Mesendoderm (in vitro differentiated cells): ENCODE data around the gene EXOC6.

ENCODE experiments used
- DNase-seq: peaks from one replicate; pipeline ENCODE4 v3.0.0; 2013
- H2AK5ac ChIP-seq: 2 replicates; pipeline ENCODE4 v1.6.1; 2013; ENCODE audit warnings: low read length, inconsistent platforms
- H2BK120ac ChIP-seq: 2 replicates; pipeline ENCODE4 v1.6.1; 2013; ENCODE audit warnings: low read depth, mild to moderate bottlenecking, low read length, moderate library complexity, mixed read lengths
- H2BK15ac ChIP-seq: replicated peaks from 2 replicates; pipeline ENCODE4 v1.6.1; 2013; ENCODE audit warnings: low read depth, mild to moderate bottlenecking, moderate library complexity
- H2BK5ac ChIP-seq: 2 replicates; pipeline ENCODE4 v1.6.1; 2013; ENCODE audit warnings: low read length, inconsistent platforms
- H3K18ac ChIP-seq: 2 replicates; pipeline ENCODE4 v1.6.1; 2013; ENCODE audit warnings: mild to moderate bottlenecking, low read length, mixed read lengths
- H3K23ac ChIP-seq: one replicate; pipeline ENCODE4 v1.6.1; 2013; ENCODE audit warnings: low read length
- H3K27ac ChIP-seq: 2 replicates; pipeline ENCODE4 v1.5.1; 2013; ENCODE audit warnings: low read depth, mild to moderate bottlenecking, inconsistent platforms, low read length, moderate library complexity
- H3K27me3 ChIP-seq: 2 replicates; pipeline ENCODE4 v1.6.1; 2013; ENCODE audit warnings: low read length, control low read depth, mild to moderate bottlenecking, inconsistent platforms; ENCODE audit not compliant: insufficient read depth, poor library complexity
- H3K36me3 ChIP-seq: 2 replicates; pipeline ENCODE4 v1.6.1; 2013; ENCODE audit warnings: low read length, inconsistent platforms; ENCODE audit not compliant: control insufficient read depth, insufficient read depth
- H3K4ac ChIP-seq: one replicate; pipeline ENCODE4 v1.6.1; 2013; ENCODE audit warnings: low read depth, mild to moderate bottlenecking, low read length, moderate library complexity
- H3K4me1 ChIP-seq: 2 replicates; pipeline ENCODE4 v1.6.1; 2013; ENCODE audit warnings: low read depth, low read length, inconsistent platforms; ENCODE audit not compliant: control insufficient read depth
- H3K4me2 ChIP-seq: 2 replicates; pipeline ENCODE4 v1.6.1; 2013; ENCODE audit warnings: low read length
- H3K4me3 ChIP-seq: 2 replicates; pipeline ENCODE4 v1.5.1; 2013; ENCODE audit warnings: mild to moderate bottlenecking, low read length
- H3K56ac ChIP-seq: one replicate; pipeline ENCODE4 v1.6.1; 2013; ENCODE audit warnings: low read length
- H3K79me1 ChIP-seq: 2 replicates; pipeline ENCODE4 v1.6.1; 2013; ENCODE audit warnings: low read length, inconsistent platforms
- H3K79me2 ChIP-seq: 2 replicates; pipeline ENCODE4 v1.6.1; 2013; ENCODE audit warnings: mild to moderate bottlenecking, low read length; ENCODE audit not compliant: control insufficient read depth, insufficient read depth
- H3K9ac ChIP-seq: 2 replicates; pipeline ENCODE4 v1.6.1; 2013; ENCODE audit warnings: low read length, inconsistent platforms
- H4K5ac ChIP-seq: one replicate; pipeline ENCODE4 v1.6.1; 2013; ENCODE audit warnings: low read length
- H4K8ac ChIP-seq: one replicate; pipeline ENCODE4 v1.6.1; 2013; ENCODE audit warnings: low read depth, mild to moderate bottlenecking, control low read depth, low read length, moderate library complexity
- WGBS: extraction: QIAGEN DNeasy Blood & Tissue Kit; methylation state at CpG from one replicate; pipeline ENCODE4 v1.1.7; 2013; ENCODE audit warnings: low lambda C conversion rate, missing lambda C conversion rate; ENCODE audit not compliant: insufficient coverage; ENCODE audit errors: extremely low coverage; 5-methylcytosine and 5-hydroxymethylcytosine counted together

The EXOC6 gene

GRCh38 chr10:93081834-93082233, 233.5 kb downstream of the EXOC6 start:
- H3K4me2 ChIP-seq: no peak overlapping the region

GRCh38 chr10:93083743-93084539, 235.6 kb downstream of the EXOC6 start:
- Histone ChIP-seq H3K4me3 (no peak overlapping the region), H3K4me1 (peaks cover 4% of the 10 kb centered on the region), H3K27ac (no peak overlapping the region), H4K5ac (no peak overlapping the region), H3K4me2 (no peak overlapping the region), H4K8ac (no peak overlapping the region), H3K9ac (no peak overlapping the region), H3K23ac (no peak overlapping the region), H3K56ac (no peak overlapping the region), H2BK5ac (no peak overlapping the region), H3K4ac (no peak overlapping the region), H2AK5ac (no peak overlapping the region), H3K27me3 (no peaks in the 10 kb centered on the region), H2BK15ac (no peak overlapping the region), H3K79me1 (no peaks in the 10 kb centered on the region), H3K36me3 (no peaks in the 10 kb centered on the region), H2BK120ac (no peak overlapping the region), H3K79me2 (no peaks in the 10 kb centered on the region), H3K18ac (no peak overlapping the region)
- WGBS: no CpG with 5 or more reads among the region's 7 CpGs
- no peak for DNase-seq

More at GRCh38 chr10:93081834-93082233, 233.5 kb downstream of the EXOC6 start:
- Histone ChIP-seq H2BK15ac (no peak overlapping the region), H3K4ac (peak overlapping the region; percentile 73), H3K9ac (no peak overlapping the region), H2BK5ac (peak overlapping the region; percentile 10), H4K8ac (no peak overlapping the region), H3K18ac (peak overlapping the region; percentile 55), H2AK5ac (peak overlapping the region; percentile 74), H2BK120ac (peak overlapping the region; percentile 7), H3K79me1 (no peaks in the 10 kb centered on the region), H3K56ac (peak overlapping the region; percentile 43), H3K4me3 (no peak overlapping the region), H3K27me3 (no peaks in the 10 kb centered on the region), H3K27ac (no peak overlapping the region), H3K79me2 (no peaks in the 10 kb centered on the region), H4K5ac (no peak overlapping the region), H3K36me3 (no peaks in the 10 kb centered on the region), H3K4me1 (no peaks in the 10 kb centered on the region), H3K23ac (no peak overlapping the region)
- WGBS: no CpG with 5 or more reads among the region's 10 CpGs
- DNase-seq: no peak

DNA sequence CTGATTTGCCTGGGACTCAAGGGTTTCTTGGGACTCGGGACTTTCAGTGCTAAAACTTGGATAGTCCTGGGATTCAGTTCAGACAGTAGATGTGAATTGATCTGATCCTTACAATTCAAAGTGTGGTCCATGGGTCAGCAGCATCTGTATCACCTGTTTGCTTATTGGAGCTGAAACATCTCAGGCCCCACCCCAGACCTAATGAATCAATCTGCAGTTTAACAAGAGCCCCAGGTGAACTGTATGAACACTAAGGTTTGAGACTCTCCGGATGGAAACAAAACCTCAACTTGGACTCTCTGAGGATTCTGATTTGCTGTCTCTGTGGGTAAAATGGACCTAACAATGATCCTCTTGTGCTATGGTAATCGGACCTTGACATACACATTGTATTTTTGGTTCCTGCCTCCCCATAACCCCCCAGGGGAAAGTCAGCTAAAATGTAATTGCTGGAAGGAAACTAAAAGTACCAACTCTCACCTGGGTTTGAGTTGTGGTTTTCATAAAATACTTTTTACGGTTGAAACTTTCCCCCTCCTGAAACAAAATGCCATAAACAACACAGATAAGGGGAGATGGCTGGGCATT, 237.0 kb downstream of the EXOC6 start:
- Histone ChIP-seq H2BK120ac (no peak overlapping the region), H2BK5ac (no peak overlapping the region)
- WGBS: no CpG with 5 or more reads among the region's 4 CpGs

GRCh38 chr10:93086289-93086688, 238.0 kb downstream of the EXOC6 start:
- no CpG with 5 or more reads among the region's 6 CpGs for WGBS
- no peak for DNase-seq

More for the DNA sequence above, 237.0 kb downstream of the EXOC6 start:
- no peaks in the 10 kb centered on the region for H3K36me3 ChIP-seq
- no peak overlapping the region for H3K4me2 ChIP-seq
- H3K79me1 ChIP-seq: no peaks in the 10 kb centered on the region
- no peak overlapping the region for H3K4me3 ChIP-seq
- peaks cover 4% of the 10 kb centered on the region for H3K4me1 ChIP-seq
- no peaks in the 10 kb centered on the region for H3K27me3 ChIP-seq
- H3K23ac ChIP-seq: no peak overlapping the region
- peak overlapping the region; percentile 8 for H2AK5ac ChIP-seq
- H3K27ac ChIP-seq: no peak overlapping the region
- no peak overlapping the region for H3K9ac ChIP-seq
- H3K56ac ChIP-seq: peak overlapping the region; percentile 26
- H4K5ac ChIP-seq: no peak overlapping the region
- H2BK15ac ChIP-seq: no peak overlapping the region
- no peaks in the 10 kb centered on the region for H3K79me2 ChIP-seq
- no peak overlapping the region for H4K8ac ChIP-seq
- peak overlapping the region; percentile 25 for H3K18ac ChIP-seq
- H3K4ac ChIP-seq: no peak overlapping the region
- DNase-seq: no peak

GRCh38 chr10:93087846-93088245, 239.5 kb downstream of the EXOC6 start:
- H3K79me1 ChIP-seq: no peaks in the 10 kb centered on the region
- no peak overlapping the region for H3K9ac ChIP-seq
- H2BK5ac ChIP-seq: no peak overlapping the region
- no peaks in the 10 kb centered on the region for H3K36me3 ChIP-seq
- no peak overlapping the region for H3K4ac ChIP-seq
- no peak for DNase-seq
- no peak overlapping the region for H3K56ac ChIP-seq
- H3K79me2 ChIP-seq: no peaks in the 10 kb centered on the region
- H4K5ac ChIP-seq: no peak overlapping the region
- no peak overlapping the region for H3K18ac ChIP-seq
- H3K4me1 ChIP-seq: peaks cover 4% of the 10 kb centered on the region
- no peak overlapping the region for H2BK120ac ChIP-seq
- no peak overlapping the region for H2BK15ac ChIP-seq
- no peak overlapping the region for H3K23ac ChIP-seq
- no peak overlapping the region for H3K4me2 ChIP-seq
- H3K27me3 ChIP-seq: no peaks in the 10 kb centered on the region
- H2AK5ac ChIP-seq: no peak overlapping the region
- H3K4me3 ChIP-seq: no peak overlapping the region
- no peak overlapping the region for H4K8ac ChIP-seq
- no CpG with 5 or more reads among the region's 3 CpGs for WGBS
- no peak overlapping the region for H3K27ac ChIP-seq

More at GRCh38 chr10:93086289-93086688, 238.0 kb downstream of the EXOC6 start:
- no peak overlapping the region for H2BK5ac ChIP-seq
- H3K18ac ChIP-seq: no peak overlapping the region
- no peaks in the 10 kb centered on the region for H3K36me3 ChIP-seq
- no peak overlapping the region for H3K56ac ChIP-seq
- no peak overlapping the region for H2BK120ac ChIP-seq
- no peak overlapping the region for H4K8ac ChIP-seq
- H4K5ac ChIP-seq: no peak overlapping the region
- no peaks in the 10 kb centered on the region for H3K79me2 ChIP-seq
- H3K79me1 ChIP-seq: no peaks in the 10 kb centered on the region
- no peaks in the 10 kb centered on the region for H3K27me3 ChIP-seq
- no peak overlapping the region for H3K27ac ChIP-seq
- no peak overlapping the region for H3K9ac ChIP-seq
- peaks cover 4% of the 10 kb centered on the region for H3K4me1 ChIP-seq
- no peak overlapping the region for H3K23ac ChIP-seq
- no peak overlapping the region for H3K4me3 ChIP-seq
- no peak overlapping the region for H3K4ac ChIP-seq
- no peak overlapping the region for H2BK15ac ChIP-seq
- no peak overlapping the region for H3K4me2 ChIP-seq
- H2AK5ac ChIP-seq: no peak overlapping the region
